Neural crest cell (in vitro differentiated cells): Measurements from ENCODE around the gene WRNIP1. TPM values are rescaled to one million over a fixed set of nuclear protein-coding genes. Genes with fewer than 3 reads are reported as not detected.

ENCODE experiments used
- DNase-seq: peaks from one replicate; pipeline ENCODE4 v3.0.0; 2021; ENCODE audit warnings: low read depth, mixed read lengths, low spot score
- H3K27ac Mint-ChIP-seq: one replicate; pipeline ENCODE4 v1.8.0; 2021; ENCODE audit warnings: mild to moderate bottlenecking, mixed read lengths; ENCODE audit not compliant: unreplicated experiment
- H3K27me3 Mint-ChIP-seq: 2 replicates; pipeline ENCODE4 v1.8.0; 2021; ENCODE audit warnings: low read depth, mild to moderate bottlenecking, mixed read lengths
- H3K36me3 Mint-ChIP-seq: 2 replicates; pipeline ENCODE4 v1.8.0; 2021; ENCODE audit warnings: low read depth, mild to moderate bottlenecking, mixed read lengths
- H3K4me1 Mint-ChIP-seq: 2 replicates; pipeline ENCODE4 v1.8.0; 2021; ENCODE audit warnings: mixed read lengths
- H3K4me3 Mint-ChIP-seq: one replicate; pipeline ENCODE4 v1.8.0; 2021; ENCODE audit warnings: mild to moderate bottlenecking, mixed read lengths
- H3K9me3 Mint-ChIP-seq: 2 replicates; pipeline ENCODE4 v1.8.0; 2021; ENCODE audit warnings: mixed read lengths
- CTCF ChIP-seq: fragments of 200-600 bp; sonication (generic); conservative IDR thresholded peaks from 2 replicates; pipeline ENCODE4 v1.5.0; 2021; ENCODE audit warnings: antibody characterized with exemption, mild to moderate bottlenecking
- total RNA-seq: library from RNA; stranded (reverse); gene quantifications from 2 replicates; pipeline ENCODE4 v1.2.1, GENCODE V29; 2021

WRNIP1 gene
- total RNA-seq, 1 donor from 2014 or later, result 46.2 TPM

GRCh38 chr6:2743280-2744208 lies 21.6 kb upstream of the WRNIP1 start:
- no peak overlapping the region for H3K4me3 Mint-ChIP-seq
- peaks cover 23% of the 10 kb centered on the region for H3K27me3 Mint-ChIP-seq
- TF ChIP-seq CTCF, result no peak
- peak overlapping the region; percentile 47 for H3K27ac Mint-ChIP-seq
- H3K36me3 Mint-ChIP-seq, result no peaks in the 10 kb centered on the region
- no peaks in the 10 kb centered on the region for H3K9me3 Mint-ChIP-seq
- peaks cover 12% of the 10 kb centered on the region for H3K4me1 Mint-ChIP-seq
- no peak for DNase-seq

GRCh38 chr6:2744209-2744771 lies 20.9 kb upstream of the WRNIP1 start:
- DNase-seq, result no peak
- Mint-ChIP-seq H3K27ac (no peak overlapping the region), H3K4me1 (peaks cover 6% of the 10 kb centered on the region), H3K9me3 (no peaks in the 10 kb centered on the region), H3K36me3 (no peaks in the 10 kb centered on the region), H3K4me3 (no peak overlapping the region), H3K27me3 (peaks cover 26% of the 10 kb centered on the region)
- TF ChIP-seq CTCF, result peak; percentile 35

GRCh38 chr6:2744778-2745177 lies 20.4 kb upstream of the WRNIP1 start:
- peaks cover 6% of the 10 kb centered on the region for H3K4me1 Mint-ChIP-seq
- no peaks in the 10 kb centered on the region for H3K9me3 Mint-ChIP-seq
- peaks cover 28% of the 10 kb centered on the region for H3K27me3 Mint-ChIP-seq
- H3K4me3 Mint-ChIP-seq, result no peak overlapping the region
- H3K36me3 Mint-ChIP-seq, result no peaks in the 10 kb centered on the region
- TF ChIP-seq CTCF, result no peak
- H3K27ac Mint-ChIP-seq, result no peak overlapping the region
- no peak for DNase-seq

- Mint-ChIP-seq H3K4me3 (no peak overlapping the region), H3K36me3 (no peaks in the 10 kb centered on the region), H3K27me3 (peaks cover 30% of the 10 kb centered on the region), H3K4me1 (peaks cover 9% of the 10 kb centered on the region), H3K9me3 (no peaks in the 10 kb centered on the region), H3K27ac (no peak overlapping the region)
- no peak for TF ChIP-seq CTCF
- no peak for DNase-seq
These were observed 19.9 kb upstream of the WRNIP1 start for GRCh38 chr6:2745246-2745645.

GRCh38 chr6:2746557-2747061 lies 18.6 kb upstream of the WRNIP1 start:
- Mint-ChIP-seq H3K27ac (no peak overlapping the region), H3K4me1 (peaks cover 9% of the 10 kb centered on the region), H3K27me3 (peaks cover 35% of the 10 kb centered on the region), H3K36me3 (no peaks in the 10 kb centered on the region), H3K9me3 (no peaks in the 10 kb centered on the region), H3K4me3 (no peak overlapping the region)
- DNase-seq, result no peak
- no peak for TF ChIP-seq CTCF
